ENCODE results near the gene MLF1. TPM values are rescaled to one million over a fixed set of nuclear protein-coding genes. Genes with fewer than 3 reads are reported as not detected.

MLF1 gene
- polyA plus RNA-seq, 1 of the 3 experiments (the other 2 are of a cell fraction) = 8.2 TPM

DNA sequence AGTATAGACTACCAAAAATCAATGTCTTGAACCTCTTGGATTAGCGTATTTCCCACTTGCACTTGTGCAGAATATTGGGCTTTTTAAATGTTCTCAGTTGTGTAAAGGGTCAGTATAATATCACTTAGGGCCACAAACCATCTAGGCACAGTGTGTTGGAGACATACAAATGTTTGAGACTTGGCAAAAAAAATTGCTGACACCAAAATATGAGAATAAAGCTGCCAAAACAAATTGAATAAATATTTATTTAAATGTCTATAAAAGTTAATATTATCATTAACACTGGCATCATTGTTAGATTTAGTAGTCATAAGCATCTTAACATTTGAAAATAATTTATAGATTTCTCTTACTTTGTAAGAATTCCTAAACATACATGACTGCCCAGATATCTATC, 30.9 kb upstream of the MLF1 start:
- TF ChIP-seq RAD21 (IDR thresholded peaks at IDR 0.05; ENCODE audit: low read length) (no peak), JUND (IDR thresholded peaks at IDR 0.05) (no peak), ELF1 (IDR thresholded peaks at IDR 0.05) (no peak), FOXM1 (IDR thresholded peaks at IDR 0.05; ENCODE audit: low read depth) (no peak), SIN3A (IDR thresholded peaks at IDR 0.05; ENCODE audit: borderline replicate concordance, low read depth, low read length) (no peak), GABPA (IDR thresholded peaks at IDR 0.05; ENCODE audit: low read depth) (no peak), POLR2AphosphoS5 (IDR thresholded peaks at IDR 0.05; ENCODE audit: low read depth, low read length) (no peak), RXRA (IDR thresholded peaks at IDR 0.05; ENCODE audit: borderline replicate concordance, low read depth) (no peak), TAF1 (IDR thresholded peaks at IDR 0.05; ENCODE audit: borderline replicate concordance, low read depth, low read length) (no peak), FOXJ3 (CRISPR knock-in tag; IDR thresholded peaks at IDR 0.05) (no peak), NFIC (IDR thresholded peaks at IDR 0.05; ENCODE audit: borderline replicate concordance) (no peak), EZH2phosphoT487 (IDR thresholded peaks at IDR 0.05; ENCODE audit: borderline replicate concordance, low read depth) (no peak), MEF2A (IDR thresholded peaks at IDR 0.05; ENCODE audit: borderline replicate concordance, low read depth) (no peak), SMC3 (IDR thresholded peaks at IDR 0.05; ENCODE audit: low read depth, low read length) (no peak)
- TF ChIP-seq, protein P1, sequence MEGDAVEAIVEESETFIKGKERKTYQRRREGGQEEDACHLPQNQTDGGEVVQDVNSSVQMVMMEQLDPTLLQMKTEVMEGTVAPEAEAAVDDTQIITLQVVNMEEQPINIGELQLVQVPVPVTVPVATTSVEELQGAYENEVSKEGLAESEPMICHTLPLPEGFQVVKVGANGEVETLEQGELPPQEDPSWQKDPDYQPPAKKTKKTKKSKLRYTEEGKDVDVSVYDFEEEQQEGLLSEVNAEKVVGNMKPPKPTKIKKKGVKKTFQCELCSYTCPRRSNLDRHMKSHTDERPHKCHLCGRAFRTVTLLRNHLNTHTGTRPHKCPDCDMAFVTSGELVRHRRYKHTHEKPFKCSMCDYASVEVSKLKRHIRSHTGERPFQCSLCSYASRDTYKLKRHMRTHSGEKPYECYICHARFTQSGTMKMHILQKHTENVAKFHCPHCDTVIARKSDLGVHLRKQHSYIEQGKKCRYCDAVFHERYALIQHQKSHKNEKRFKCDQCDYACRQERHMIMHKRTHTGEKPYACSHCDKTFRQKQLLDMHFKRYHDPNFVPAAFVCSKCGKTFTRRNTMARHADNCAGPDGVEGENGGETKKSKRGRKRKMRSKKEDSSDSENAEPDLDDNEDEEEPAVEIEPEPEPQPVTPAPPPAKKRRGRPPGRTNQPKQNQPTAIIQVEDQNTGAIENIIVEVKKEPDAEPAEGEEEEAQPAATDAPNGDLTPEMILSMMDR (IDR thresholded peaks at IDR 0.05) = no peak
- TF ChIP-seq, protein P2, sequence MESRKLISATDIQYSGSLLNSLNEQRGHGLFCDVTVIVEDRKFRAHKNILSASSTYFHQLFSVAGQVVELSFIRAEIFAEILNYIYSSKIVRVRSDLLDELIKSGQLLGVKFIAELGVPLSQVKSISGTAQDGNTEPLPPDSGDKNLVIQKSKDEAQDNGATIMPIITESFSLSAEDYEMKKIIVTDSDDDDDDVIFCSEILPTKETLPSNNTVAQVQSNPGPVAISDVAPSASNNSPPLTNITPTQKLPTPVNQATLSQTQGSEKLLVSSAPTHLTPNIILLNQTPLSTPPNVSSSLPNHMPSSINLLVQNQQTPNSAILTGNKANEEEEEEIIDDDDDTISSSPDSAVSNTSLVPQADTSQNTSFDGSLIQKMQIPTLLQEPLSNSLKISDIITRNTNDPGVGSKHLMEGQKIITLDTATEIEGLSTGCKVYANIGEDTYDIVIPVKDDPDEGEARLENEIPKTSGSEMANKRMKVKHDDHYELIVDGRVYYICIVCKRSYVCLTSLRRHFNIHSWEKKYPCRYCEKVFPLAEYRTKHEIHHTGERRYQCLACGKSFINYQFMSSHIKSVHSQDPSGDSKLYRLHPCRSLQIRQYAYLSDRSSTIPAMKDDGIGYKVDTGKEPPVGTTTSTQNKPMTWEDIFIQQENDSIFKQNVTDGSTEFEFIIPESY (IDR thresholded peaks at IDR 0.05; ENCODE audit: borderline replicate concordance, low read depth) = no peak
- TF ChIP-seq, protein P3, sequence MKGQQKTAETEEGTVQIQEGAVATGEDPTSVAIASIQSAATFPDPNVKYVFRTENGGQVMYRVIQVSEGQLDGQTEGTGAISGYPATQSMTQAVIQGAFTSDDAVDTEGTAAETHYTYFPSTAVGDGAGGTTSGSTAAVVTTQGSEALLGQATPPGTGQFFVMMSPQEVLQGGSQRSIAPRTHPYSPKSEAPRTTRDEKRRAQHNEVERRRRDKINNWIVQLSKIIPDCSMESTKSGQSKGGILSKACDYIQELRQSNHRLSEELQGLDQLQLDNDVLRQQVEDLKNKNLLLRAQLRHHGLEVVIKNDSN (IDR thresholded peaks at IDR 0.05; ENCODE audit: borderline replicate concordance, low read depth) = no peak
- TF ChIP-seq, protein P4, sequence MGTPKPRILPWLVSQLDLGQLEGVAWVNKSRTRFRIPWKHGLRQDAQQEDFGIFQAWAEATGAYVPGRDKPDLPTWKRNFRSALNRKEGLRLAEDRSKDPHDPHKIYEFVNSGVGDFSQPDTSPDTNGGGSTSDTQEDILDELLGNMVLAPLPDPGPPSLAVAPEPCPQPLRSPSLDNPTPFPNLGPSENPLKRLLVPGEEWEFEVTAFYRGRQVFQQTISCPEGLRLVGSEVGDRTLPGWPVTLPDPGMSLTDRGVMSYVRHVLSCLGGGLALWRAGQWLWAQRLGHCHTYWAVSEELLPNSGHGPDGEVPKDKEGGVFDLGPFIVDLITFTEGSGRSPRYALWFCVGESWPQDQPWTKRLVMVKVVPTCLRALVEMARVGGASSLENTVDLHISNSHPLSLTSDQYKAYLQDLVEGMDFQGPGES (IDR thresholded peaks at IDR 0.05; ENCODE audit: low read depth, low read length) = no peak
- Histone ChIP-seq H3K27me3 (ENCODE audit: insufficient read depth) (no peaks in the 10 kb centered on the region), H3K27ac (ENCODE audit: low read depth in 2 of 2, low read length in 1 of 2) (no peak overlapping the region), H3K79me2 (ENCODE audit: insufficient read depth) (no peaks in the 10 kb centered on the region), H3K4me2 (no peak overlapping the region), H3K4me1 (ENCODE audit: control insufficient read depth in 1 of 2, insufficient read depth in 2 of 2, low read depth in 1 of 2, low read length in 1 of 2) (no peaks in the 10 kb centered on the region), H3K9me2 (no peaks in the 10 kb centered on the region), H4K20me1 (ENCODE audit: insufficient read depth) (no peaks in the 10 kb centered on the region), H3K9ac (no peak overlapping the region), H2AFZ (ENCODE audit: low read depth) (no peak overlapping the region), H3F3A (replicated peaks; ENCODE audit: insufficient read depth) (no peaks in the 10 kb centered on the region), H3K9me3 (no peaks in the 10 kb centered on the region), H3K36me3 (replicated peaks in 1 of 2; ENCODE audit: control insufficient read depth in 1 of 2, insufficient read depth in 2 of 2, low read length in 1 of 2) (peaks cover 16 to 17% of the 10 kb centered on the region in 2 experiments), H3K4me3 (ENCODE audit: low read depth in 2 of 2, low read length in 1 of 2) (no peak overlapping the region)
- POLR2A ChIA-PET = interaction anchor here (0.8 kb wide), 1 partner anchor 104 kb away, joined by 5 read pairs; the partner anchor contains the start of gene GFM1
- DNase-seq = no peak
- CTCF ChIA-PET = interaction anchor here (0.7 to 3.0 kb wide), 15 partner anchors 9 to 1007 kb away, joined by 3 to 10 read pairs (median 6); partner anchors contain the start of gene GFM1
- WGBS (ENCODE audit: low lambda C conversion rate) = 90% methylated on average over 1 of the region's 1 CpG

Data from SK-N-SH (cell line).